Upper lobe of left lung (tissue), 6 donors: Measurements from ENCODE around the gene TMEM138. TPM values are rescaled to one million over a fixed set of nuclear protein-coding genes. Genes with fewer than 3 reads are reported as not detected.

Experiments used
- ATAC-seq, 2 donors: fragments of 200-7000 bp; cut with Tn5 transposase; one replicate each; pipeline ENCODE4 v1.9.1; 2022; ENCODE audit warnings: mild to moderate bottlenecking in 2 of 2, moderate library complexity in 2 of 2; ENCODE audit not compliant: low FRiP score in 2 of 2
- DNase-seq, 2 donors: peaks; one replicate each; pipeline ENCODE4 v3.0.0-alpha.2; 2019 to 2020
- H3K27ac ChIP-seq, 4 donors: fragments of 200-600 bp; sonication (generic); one replicate each; pipeline ENCODE4 v1.5.1; 2016 to 2019
- H3K27me3 ChIP-seq, 4 donors: fragments of 200-600 bp; sonication (generic); one replicate each; pipeline ENCODE4 v1.5.1; 2017 to 2019
- H3K36me3 ChIP-seq, 4 donors: fragments of 200-600 bp; sonication (generic); one replicate each; pipeline ENCODE4 v1.5.1; 2016 to 2019
- H3K4me1 ChIP-seq, 4 donors: fragments of 200-600 bp; sonication (generic); one replicate each; pipeline ENCODE4 v1.5.1; 2018 to 2019
- H3K4me3 ChIP-seq, 4 donors: fragments of 200-600 bp; sonication (generic); one replicate each; pipeline ENCODE4 v1.5.1; 2017 to 2019; ENCODE audit warnings: mild to moderate bottlenecking in 2 of 4, moderate library complexity in 1 of 4
- H3K9me3 ChIP-seq, 4 donors: fragments of 200-600 bp; sonication (generic); one replicate each; pipeline ENCODE4 v1.5.1; 2018 to 2019
- CTCF ChIP-seq, 6 experiments: fragments of 450-650 bp in 4 of 6; fragments of 200-600 bp in 2 of 6; sonication (generic) in 2 of 6; IDR thresholded peaks; one replicate each; pipeline ENCODE4 v1.5.1; 2016 to 2019; ENCODE audit warnings: antibody characterized with exemption in 6 of 6
- EP300 ChIP-seq, 4 donors: sonication (generic); formaldehyde crosslinking; IDR thresholded peaks; one replicate each; pipeline ENCODE4 v1.5.1; 2017; ENCODE audit warnings: antibody characterized with exemption in 4 of 4, control low read depth in 2 of 4
- POLR2A ChIP-seq, 4 donors: fragments of 450-650 bp; IDR thresholded peaks; one replicate each; pipeline ENCODE4 v1.5.1; 2016 to 2017; ENCODE audit warnings: antibody characterized with exemption in 4 of 4, mild to moderate bottlenecking in 2 of 4
- POLR2AphosphoS5 ChIP-seq, 2 donors: sonication (generic); formaldehyde crosslinking; IDR thresholded peaks; one replicate each; pipeline ENCODE4 v1.5.1; 2017; ENCODE audit warnings: antibody characterized with exemption in 2 of 2
- WGBS, 2 donors: methylation state at CpG; one replicate each; pipeline ENCODE4 v1.1.5; 2017 to 2018; 5-methylcytosine and 5-hydroxymethylcytosine counted together
- total RNA-seq, 6 donors: library from RNA; depleted of rRNA in 4 of 6; stranded (reverse); fragments of >200 nt in 4 of 6; gene quantifications; one replicate each; pipeline versions ENCODE4 v1.1.0 to v1.2.1, GENCODE V29; 2016 to 2021
- donor health status: DM: no; HTN: no; CAD: no; lungs with moderate emphysema.
- donor health status: DM: no; HTN: yes; CAD: no; lungs with severe emphysema.

Gene TMEM138
- total RNA-seq, 6 donors from 2014 or later = 23.5 to 95.3 (median 34.5) TPM

GRCh38 chr11:61345954-61346843 lies 16.0 kb upstream of the TMEM138 start:
- no peak for DNase-seq
- H3K4me3 ChIP-seq = no peak overlapping the region
- H3K36me3 ChIP-seq = peaks cover 0 to 64% (median 44%) of the 10 kb centered on the region in 4 donors
- ATAC-seq = no peak
- peak overlapping the region in 2 of 4 donors; percentile 49 to 60 for H3K27ac ChIP-seq
- 83% methylated on average over 7 to 14 of the region's 14 CpGs for WGBS, 2 donors
- no peaks in the 10 kb centered on the region for H3K27me3 ChIP-seq
- H3K4me1 ChIP-seq = no peaks in the 10 kb centered on the region
- H3K9me3 ChIP-seq = no peaks in the 10 kb centered on the region
- TF ChIP-seq EP300 (IDR thresholded peaks at IDR 0.05) (no peak), POLR2A (IDR thresholded peaks at IDR 0.05) (no peak), POLR2AphosphoS5 (IDR thresholded peaks at IDR 0.05) (no peak), CTCF (IDR thresholded peaks at IDR 0.05) (no peak)

GRCh38 chr11:61347916-61348461 lies 14.2 kb upstream of the TMEM138 start:
- Histone ChIP-seq H3K27ac (peak overlapping the region in 2 of 4 donors; percentile 51 to 56), H3K36me3 (peaks cover under 1 to 73% (median 54%) of the 10 kb centered on the region in 4 donors), H3K27me3 (no peaks in the 10 kb centered on the region), H3K4me3 (no peak overlapping the region), H3K9me3 (no peaks in the 10 kb centered on the region), H3K4me1 (no peaks in the 10 kb centered on the region)
- TF ChIP-seq CTCF (IDR thresholded peaks at IDR 0.05) (peak in 2 of 6 experiments; percentile 7 to 13), POLR2AphosphoS5 (IDR thresholded peaks at IDR 0.05) (no peak), POLR2A (IDR thresholded peaks at IDR 0.05) (peak in 1 of 4 donors; percentile 27)
- ATAC-seq (no peak), DNase-seq (peak in 1 of 2 donors; percentile 57)
- 66 to 74% methylated on average over 11 of the region's 11 CpGs for WGBS, 2 donors

- no peak overlapping the region for H3K27ac ChIP-seq
- H3K36me3 ChIP-seq = peaks cover 3 to 78% (median 62%) of the 10 kb centered on the region in 4 donors
- ATAC-seq = no peak
These were observed 12.9 kb upstream of the TMEM138 start for GRCh38 chr11:61349189-61349751.

GRCh38 chr11:61349916-61350315 lies 12.3 kb upstream of the TMEM138 start:
- no peak overlapping the region for H3K27ac ChIP-seq
- H3K4me1 ChIP-seq = no peaks in the 10 kb centered on the region
- DNase-seq (no peak), ATAC-seq (no peak)
- H3K27me3 ChIP-seq = no peaks in the 10 kb centered on the region
- no peak for TF ChIP-seq CTCF (IDR thresholded peaks at IDR 0.05)
- peaks cover 3 to 78% (median 63%) of the 10 kb centered on the region in 4 donors for H3K36me3 ChIP-seq
- no peaks in the 10 kb centered on the region for H3K9me3 ChIP-seq
- 93 to 95% methylated on average over 9 to 10 of the region's 10 CpGs for WGBS, 2 donors
- no peak overlapping the region for H3K4me3 ChIP-seq

More at GRCh38 chr11:61349189-61349751, 12.9 kb upstream of the TMEM138 start:
- Histone ChIP-seq H3K9me3 (no peaks in the 10 kb centered on the region), H3K4me1 (no peaks in the 10 kb centered on the region), H3K27me3 (no peaks in the 10 kb centered on the region), H3K4me3 (no peak overlapping the region)
- no peak for DNase-seq
- TF ChIP-seq POLR2AphosphoS5 (IDR thresholded peaks at IDR 0.05) = no peak
- TF ChIP-seq POLR2A (IDR thresholded peaks at IDR 0.05) = no peak
- no peak for TF ChIP-seq CTCF (IDR thresholded peaks at IDR 0.05)
- no peak for TF ChIP-seq EP300 (IDR thresholded peaks at IDR 0.05)
- 85 to 94% methylated on average over 11 to 12 of the region's 12 CpGs for WGBS, 2 donors
